WTC11 (cell line): ENCODE results near the gene BTBD9.

Experiments used
- CREB1 ChIP-seq: sonication (generic); formaldehyde crosslinking; IDR thresholded peaks from 2 replicates; pipeline ENCODE4 v1.8.0; 2023; ENCODE audit warnings: mild to moderate bottlenecking, missing genetic modification reagents
- ESRRA ChIP-seq: sonication (generic); formaldehyde crosslinking; IDR thresholded peaks from 2 replicates; pipeline ENCODE4 v1.8.1; 2022; ENCODE audit warnings: mild to moderate bottlenecking, missing genetic modification reagents, borderline replicate concordance
- NR2C2 ChIP-seq: sonication (generic); formaldehyde crosslinking; IDR thresholded peaks from 2 replicates; pipeline ENCODE4 v1.8.0; 2022; ENCODE audit warnings: mild to moderate bottlenecking, missing genetic modification reagents
- ZNF121 ChIP-seq: sonication (generic); formaldehyde crosslinking; IDR thresholded peaks from 2 replicates; pipeline ENCODE4 v1.8.0; 2023; ENCODE audit warnings: missing genetic modification reagents
- ZNF232 ChIP-seq: sonication (generic); formaldehyde crosslinking; IDR thresholded peaks from 2 replicates; pipeline ENCODE4 v1.8.0; 2022; ENCODE audit warnings: mild to moderate bottlenecking, missing genetic modification reagents
- ZNF423 ChIP-seq: fragments of 250-450 bp; sonication (Bioruptor Pico); IDR thresholded peaks from 2 replicates; pipeline ENCODE4 v2.1.2; 2022; ENCODE audit warnings: mild to moderate bottlenecking, moderate library complexity
- ZNF671 ChIP-seq: fragments of 250-450 bp; sonication (Bioruptor Pico); IDR thresholded peaks from 2 replicates; pipeline ENCODE4 v1.8.0; 2021; ENCODE audit warnings: mild to moderate bottlenecking
- TF ChIP-seq, protein P1 (sequence below): fragments of 200-600 bp; IDR thresholded peaks from 2 replicates; pipeline ENCODE4 v1.8.0; 2022; ENCODE audit warnings: antibody characterized with exemption
- TF ChIP-seq, protein P2 (sequence below): sonication (generic); formaldehyde crosslinking; IDR thresholded peaks from 2 replicates; pipeline ENCODE4 v1.8.1; 2022; ENCODE audit warnings: low read depth, mild to moderate bottlenecking, moderate library complexity, missing genetic modification reagents, borderline replicate concordance
- TF ChIP-seq, protein P3 (sequence below): sonication (generic); formaldehyde crosslinking; IDR thresholded peaks from 2 replicates; pipeline ENCODE4 v1.8.1; 2023; ENCODE audit warnings: mild to moderate bottlenecking, missing genetic modification reagents
- TF ChIP-seq, protein P4 (sequence below): sonication (generic); formaldehyde crosslinking; IDR thresholded peaks from 2 replicates; pipeline ENCODE4 v1.8.1; 2022; ENCODE audit warnings: low read depth, missing genetic modification reagents, borderline replicate concordance
- TF ChIP-seq, protein P5 (sequence below): sonication (generic); formaldehyde crosslinking; IDR thresholded peaks from 2 replicates; pipeline ENCODE4 v1.8.0; 2022; ENCODE audit warnings: mild to moderate bottlenecking, missing genetic modification reagents
- TF ChIP-seq, protein P6 (sequence below): sonication (generic); formaldehyde crosslinking; IDR thresholded peaks from 2 replicates; pipeline ENCODE4 v1.8.1; 2023; ENCODE audit warnings: mild to moderate bottlenecking, missing genetic modification reagents, moderate library complexity
- TF ChIP-seq, protein P7 (sequence below): sonication (generic); formaldehyde crosslinking; IDR thresholded peaks from 2 replicates; pipeline ENCODE4 v1.8.0; 2022; ENCODE audit warnings: mild to moderate bottlenecking, missing genetic modification reagents

DNA sequence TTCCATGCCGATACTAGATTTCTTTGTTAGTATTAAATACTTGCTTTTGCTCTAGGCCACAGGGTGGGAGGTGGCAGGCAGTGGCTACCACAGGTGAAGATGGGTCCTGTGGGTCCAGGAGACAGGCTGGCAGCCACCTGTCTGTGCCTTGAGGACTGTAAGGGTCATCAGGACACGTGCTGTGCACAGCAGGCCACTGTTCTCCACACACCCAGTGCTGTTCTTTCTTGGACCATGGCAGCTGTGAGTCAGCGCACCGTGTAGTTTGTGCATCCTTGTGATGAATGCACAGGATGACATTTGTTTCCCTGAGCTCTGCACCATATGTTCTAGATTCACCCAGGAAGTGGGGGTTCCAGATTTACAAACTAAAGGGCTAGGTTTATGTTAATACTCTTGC, 503.2 kb downstream of the BTBD9 start:
- TF ChIP-seq, protein P1, sequence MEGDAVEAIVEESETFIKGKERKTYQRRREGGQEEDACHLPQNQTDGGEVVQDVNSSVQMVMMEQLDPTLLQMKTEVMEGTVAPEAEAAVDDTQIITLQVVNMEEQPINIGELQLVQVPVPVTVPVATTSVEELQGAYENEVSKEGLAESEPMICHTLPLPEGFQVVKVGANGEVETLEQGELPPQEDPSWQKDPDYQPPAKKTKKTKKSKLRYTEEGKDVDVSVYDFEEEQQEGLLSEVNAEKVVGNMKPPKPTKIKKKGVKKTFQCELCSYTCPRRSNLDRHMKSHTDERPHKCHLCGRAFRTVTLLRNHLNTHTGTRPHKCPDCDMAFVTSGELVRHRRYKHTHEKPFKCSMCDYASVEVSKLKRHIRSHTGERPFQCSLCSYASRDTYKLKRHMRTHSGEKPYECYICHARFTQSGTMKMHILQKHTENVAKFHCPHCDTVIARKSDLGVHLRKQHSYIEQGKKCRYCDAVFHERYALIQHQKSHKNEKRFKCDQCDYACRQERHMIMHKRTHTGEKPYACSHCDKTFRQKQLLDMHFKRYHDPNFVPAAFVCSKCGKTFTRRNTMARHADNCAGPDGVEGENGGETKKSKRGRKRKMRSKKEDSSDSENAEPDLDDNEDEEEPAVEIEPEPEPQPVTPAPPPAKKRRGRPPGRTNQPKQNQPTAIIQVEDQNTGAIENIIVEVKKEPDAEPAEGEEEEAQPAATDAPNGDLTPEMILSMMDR, result no peak
- TF ChIP-seq, protein P2, sequence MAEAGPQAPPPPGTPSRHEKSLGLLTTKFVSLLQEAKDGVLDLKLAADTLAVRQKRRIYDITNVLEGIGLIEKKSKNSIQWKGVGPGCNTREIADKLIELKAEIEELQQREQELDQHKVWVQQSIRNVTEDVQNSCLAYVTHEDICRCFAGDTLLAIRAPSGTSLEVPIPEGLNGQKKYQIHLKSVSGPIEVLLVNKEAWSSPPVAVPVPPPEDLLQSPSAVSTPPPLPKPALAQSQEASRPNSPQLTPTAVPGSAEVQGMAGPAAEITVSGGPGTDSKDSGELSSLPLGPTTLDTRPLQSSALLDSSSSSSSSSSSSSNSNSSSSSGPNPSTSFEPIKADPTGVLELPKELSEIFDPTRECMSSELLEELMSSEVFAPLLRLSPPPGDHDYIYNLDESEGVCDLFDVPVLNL (CRISPR knock-in tag), result no peak
- TF ChIP-seq, protein P3, sequence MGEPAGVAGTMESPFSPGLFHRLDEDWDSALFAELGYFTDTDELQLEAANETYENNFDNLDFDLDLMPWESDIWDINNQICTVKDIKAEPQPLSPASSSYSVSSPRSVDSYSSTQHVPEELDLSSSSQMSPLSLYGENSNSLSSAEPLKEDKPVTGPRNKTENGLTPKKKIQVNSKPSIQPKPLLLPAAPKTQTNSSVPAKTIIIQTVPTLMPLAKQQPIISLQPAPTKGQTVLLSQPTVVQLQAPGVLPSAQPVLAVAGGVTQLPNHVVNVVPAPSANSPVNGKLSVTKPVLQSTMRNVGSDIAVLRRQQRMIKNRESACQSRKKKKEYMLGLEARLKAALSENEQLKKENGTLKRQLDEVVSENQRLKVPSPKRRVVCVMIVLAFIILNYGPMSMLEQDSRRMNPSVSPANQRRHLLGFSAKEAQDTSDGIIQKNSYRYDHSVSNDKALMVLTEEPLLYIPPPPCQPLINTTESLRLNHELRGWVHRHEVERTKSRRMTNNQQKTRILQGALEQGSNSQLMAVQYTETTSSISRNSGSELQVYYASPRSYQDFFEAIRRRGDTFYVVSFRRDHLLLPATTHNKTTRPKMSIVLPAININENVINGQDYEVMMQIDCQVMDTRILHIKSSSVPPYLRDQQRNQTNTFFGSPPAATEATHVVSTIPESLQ (CRISPR knock-in tag), result no peak
- TF ChIP-seq, protein P4, sequence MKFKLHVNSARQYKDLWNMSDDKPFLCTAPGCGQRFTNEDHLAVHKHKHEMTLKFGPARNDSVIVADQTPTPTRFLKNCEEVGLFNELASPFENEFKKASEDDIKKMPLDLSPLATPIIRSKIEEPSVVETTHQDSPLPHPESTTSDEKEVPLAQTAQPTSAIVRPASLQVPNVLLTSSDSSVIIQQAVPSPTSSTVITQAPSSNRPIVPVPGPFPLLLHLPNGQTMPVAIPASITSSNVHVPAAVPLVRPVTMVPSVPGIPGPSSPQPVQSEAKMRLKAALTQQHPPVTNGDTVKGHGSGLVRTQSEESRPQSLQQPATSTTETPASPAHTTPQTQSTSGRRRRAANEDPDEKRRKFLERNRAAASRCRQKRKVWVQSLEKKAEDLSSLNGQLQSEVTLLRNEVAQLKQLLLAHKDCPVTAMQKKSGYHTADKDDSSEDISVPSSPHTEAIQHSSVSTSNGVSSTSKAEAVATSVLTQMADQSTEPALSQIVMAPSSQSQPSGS, result no peak
- TF ChIP-seq ZNF121 (CRISPR knock-in tag) (no peak), ZNF423 (CRISPR knock-in tag) (no peak), ZNF232 (CRISPR knock-in tag) (no peak), CREB1 (CRISPR knock-in tag) (no peak), NR2C2 (CRISPR knock-in tag) (no peak), ESRRA (CRISPR knock-in tag) (no peak), ZNF671 (CRISPR knock-in tag) (no peak)
- TF ChIP-seq, protein P5, sequence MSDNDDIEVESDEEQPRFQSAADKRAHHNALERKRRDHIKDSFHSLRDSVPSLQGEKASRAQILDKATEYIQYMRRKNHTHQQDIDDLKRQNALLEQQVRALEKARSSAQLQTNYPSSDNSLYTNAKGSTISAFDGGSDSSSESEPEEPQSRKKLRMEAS (CRISPR knock-in tag), result no peak
- TF ChIP-seq, protein P6, sequence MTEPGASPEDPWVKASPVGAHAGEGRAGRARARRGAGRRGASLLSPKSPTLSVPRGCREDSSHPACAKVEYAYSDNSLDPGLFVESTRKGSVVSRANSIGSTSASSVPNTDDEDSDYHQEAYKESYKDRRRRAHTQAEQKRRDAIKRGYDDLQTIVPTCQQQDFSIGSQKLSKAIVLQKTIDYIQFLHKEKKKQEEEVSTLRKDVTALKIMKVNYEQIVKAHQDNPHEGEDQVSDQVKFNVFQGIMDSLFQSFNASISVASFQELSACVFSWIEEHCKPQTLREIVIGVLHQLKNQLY (CRISPR knock-in tag), result no peak
- TF ChIP-seq, protein P7, sequence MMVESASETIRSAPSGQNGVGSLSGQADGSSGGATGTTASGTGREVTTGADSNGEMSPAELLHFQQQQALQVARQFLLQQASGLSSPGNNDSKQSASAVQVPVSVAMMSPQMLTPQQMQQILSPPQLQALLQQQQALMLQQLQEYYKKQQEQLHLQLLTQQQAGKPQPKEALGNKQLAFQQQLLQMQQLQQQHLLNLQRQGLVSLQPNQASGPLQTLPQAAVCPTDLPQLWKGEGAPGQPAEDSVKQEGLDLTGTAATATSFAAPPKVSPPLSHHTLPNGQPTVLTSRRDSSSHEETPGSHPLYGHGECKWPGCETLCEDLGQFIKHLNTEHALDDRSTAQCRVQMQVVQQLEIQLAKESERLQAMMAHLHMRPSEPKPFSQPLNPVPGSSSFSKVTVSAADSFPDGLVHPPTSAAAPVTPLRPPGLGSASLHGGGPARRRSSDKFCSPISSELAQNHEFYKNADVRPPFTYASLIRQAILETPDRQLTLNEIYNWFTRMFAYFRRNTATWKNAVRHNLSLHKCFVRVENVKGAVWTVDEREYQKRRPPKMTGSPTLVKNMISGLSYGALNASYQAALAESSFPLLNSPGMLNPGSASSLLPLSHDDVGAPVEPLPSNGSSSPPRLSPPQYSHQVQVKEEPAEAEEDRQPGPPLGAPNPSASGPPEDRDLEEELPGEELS (CRISPR knock-in tag), result no peak
